ENCODE measurements around the gene ST3GAL4.
A peak's percentile ranks its signal among the peaks of the same experiment; 100 is the strongest.

Gene ST3GAL4

GRCh38 chr11:126339863-126340434, 15.5 kb upstream of the ST3GAL4 start:
- DNase-seq (ENCODE audit: low read depth): peak; percentile 69
- TF ChIP-seq CTCF (IDR thresholded peaks at IDR 0.05; ENCODE audit: control insufficient read depth, extremely low read depth, insufficient read depth): no peak
- H3K4me3 ChIP-seq (ENCODE audit: low read depth, low read length): no peak overlapping the region

- TF ChIP-seq CTCF (IDR thresholded peaks at IDR 0.05; ENCODE audit: control insufficient read depth, extremely low read depth, insufficient read depth): no peak
- DNase-seq (ENCODE audit: low read depth): no peak
- no peak overlapping the region for H3K4me3 ChIP-seq (ENCODE audit: low read depth, low read length)
These were observed 14.4 kb upstream of the ST3GAL4 start for GRCh38 chr11:126340960-126341606.

GRCh38 chr11:126341760-126342161, 13.7 kb upstream of the ST3GAL4 start:
- no peak for DNase-seq (ENCODE audit: low read depth)
- no peak for TF ChIP-seq CTCF (IDR thresholded peaks at IDR 0.05; ENCODE audit: control insufficient read depth, extremely low read depth, insufficient read depth)
- no peak overlapping the region for H3K4me3 ChIP-seq (ENCODE audit: low read depth, low read length)

GRCh38 chr11:126343051-126343450, 12.4 kb upstream of the ST3GAL4 start:
- no peak overlapping the region for H3K4me3 ChIP-seq (ENCODE audit: low read depth, low read length)
- no peak for DNase-seq (ENCODE audit: low read depth)
- TF ChIP-seq CTCF (IDR thresholded peaks at IDR 0.05; ENCODE audit: control insufficient read depth, extremely low read depth, insufficient read depth): no peak

- no peak for DNase-seq (ENCODE audit: low read depth)
These were observed 11.1 kb upstream of the ST3GAL4 start for GRCh38 chr11:126344141-126345080.

GRCh38 chr11:126345283-126345682, 10.2 kb upstream of the ST3GAL4 start:
- no peak for TF ChIP-seq CTCF (IDR thresholded peaks at IDR 0.05; ENCODE audit: control insufficient read depth, extremely low read depth, insufficient read depth)
- H3K4me3 ChIP-seq (ENCODE audit: low read depth, low read length): no peak overlapping the region
- DNase-seq (ENCODE audit: low read depth): no peak

More at GRCh38 chr11:126344141-126345080, 11.1 kb upstream of the ST3GAL4 start:
- TF ChIP-seq CTCF (IDR thresholded peaks at IDR 0.05; ENCODE audit: control insufficient read depth, extremely low read depth, insufficient read depth): no peak
- H3K4me3 ChIP-seq (ENCODE audit: low read depth, low read length): no peak overlapping the region
